ENCODE results near the gene SLC9A2. TPM values are rescaled to one million over a fixed set of nuclear protein-coding genes. Genes with fewer than 3 reads are reported as not detected.

SLC9A2 gene
- total RNA-seq, 1 donor: not detected

DNA sequence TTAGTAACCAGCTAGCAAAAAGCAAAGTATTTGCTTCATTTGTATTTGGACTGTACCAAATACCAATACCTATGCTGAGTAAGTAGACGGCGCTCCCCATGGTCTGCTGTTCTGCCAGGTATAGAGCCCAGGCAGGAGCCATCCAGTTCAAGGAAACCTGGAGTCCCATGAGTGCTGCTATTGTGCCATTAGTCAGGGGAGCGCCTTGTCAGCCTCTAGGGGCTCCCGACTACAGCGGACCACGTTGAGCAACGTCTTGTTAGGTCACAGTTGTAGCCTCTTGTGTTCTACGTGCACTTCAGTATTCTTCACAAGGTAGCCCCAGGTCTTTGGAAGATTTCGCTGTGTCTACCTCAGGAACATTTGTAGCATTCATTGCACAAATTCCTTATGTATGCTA lies 21.6 kb upstream of the SLC9A2 start:
- no peak for DNase-seq (ENCODE audit: low read depth)
- no peak overlapping the region for H3K4me3 ChIP-seq (ENCODE audit: low read depth, low read length)
- TF ChIP-seq CTCF (IDR thresholded peaks at IDR 0.05; ENCODE audit: insufficient read depth, low read depth, low read length): no peak

DNA sequence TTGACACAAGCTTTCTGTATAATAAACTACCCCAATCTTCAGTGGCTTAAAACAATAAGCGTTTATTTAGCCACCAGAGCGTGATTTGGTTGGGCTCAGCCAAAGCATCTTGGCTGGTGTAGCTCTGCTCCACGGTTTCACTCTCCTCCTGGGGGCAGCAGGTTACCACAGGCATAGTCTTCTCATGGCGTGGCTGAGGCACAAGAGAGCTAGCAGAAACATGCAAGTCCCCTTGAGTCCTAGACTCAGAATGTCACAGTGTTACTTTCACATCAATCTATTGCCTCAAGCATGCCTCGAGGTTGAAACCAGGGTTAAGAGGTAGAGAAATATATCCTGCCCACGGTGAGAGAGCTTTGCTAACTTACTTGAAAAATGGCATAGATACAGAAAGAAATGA lies 19.9 kb upstream of the SLC9A2 start:
- no peak for DNase-seq (ENCODE audit: low read depth)
- TF ChIP-seq CTCF (IDR thresholded peaks at IDR 0.05; ENCODE audit: insufficient read depth, low read depth, low read length): no peak
- H3K4me3 ChIP-seq (ENCODE audit: low read depth, low read length): no peak overlapping the region

DNA sequence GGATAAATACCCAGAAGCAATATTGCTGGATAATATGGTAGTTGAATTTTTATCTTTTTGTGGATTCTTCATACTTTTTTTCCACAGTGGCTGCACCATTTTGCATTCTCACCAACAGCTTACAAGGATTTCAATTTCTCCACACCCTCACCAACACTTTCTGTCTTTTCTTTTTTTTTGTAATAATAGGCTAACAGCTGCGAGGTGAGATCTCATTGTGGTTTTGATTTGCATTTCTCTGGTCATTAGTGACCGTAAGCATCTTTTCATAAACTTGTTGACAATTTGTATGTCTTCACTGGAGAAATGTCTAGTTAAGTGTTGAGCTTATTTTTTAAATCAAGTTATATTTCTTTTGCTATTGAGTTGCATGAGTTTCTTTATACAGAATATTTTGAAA lies 17.6 kb upstream of the SLC9A2 start:
- TF ChIP-seq CTCF (IDR thresholded peaks at IDR 0.05; ENCODE audit: insufficient read depth, low read depth, low read length): no peak
- H3K4me3 ChIP-seq (ENCODE audit: low read depth, low read length): no peak overlapping the region
- no peak for DNase-seq (ENCODE audit: low read depth)

DNA sequence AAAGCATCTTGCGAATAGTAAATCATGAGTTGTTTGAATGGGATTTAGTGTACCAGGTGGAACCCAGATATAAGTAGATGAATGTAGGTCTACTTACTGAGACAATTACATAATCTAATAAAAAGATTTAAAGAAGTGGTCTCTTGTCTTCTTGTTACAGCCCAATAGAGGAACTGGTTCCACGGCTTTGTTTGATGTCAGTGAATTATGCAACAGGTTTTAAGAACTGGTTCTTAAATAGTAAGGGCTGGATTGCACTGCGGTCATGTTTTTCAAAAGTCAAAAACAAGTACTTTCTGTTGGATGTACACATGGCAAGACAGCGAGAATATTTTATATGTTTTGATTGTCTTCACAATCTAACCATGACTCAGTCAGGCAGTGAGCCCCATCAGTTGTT lies 15.4 kb upstream of the SLC9A2 start:
- TF ChIP-seq CTCF (IDR thresholded peaks at IDR 0.05; ENCODE audit: insufficient read depth, low read depth, low read length): no peak
- DNase-seq (ENCODE audit: low read depth): no peak
- H3K4me3 ChIP-seq (ENCODE audit: low read depth, low read length): no peak overlapping the region

GRCh38 chr2:102604769-102605168 lies 14.6 kb upstream of the SLC9A2 start:
- no peak overlapping the region for H3K4me3 ChIP-seq (ENCODE audit: low read depth, low read length)
- DNase-seq (ENCODE audit: low read depth): no peak

GRCh38 chr2:102606353-102606752 lies 13.0 kb upstream of the SLC9A2 start:
- TF ChIP-seq CTCF (IDR thresholded peaks at IDR 0.05; ENCODE audit: insufficient read depth, low read depth, low read length): no peak
- H3K4me3 ChIP-seq (ENCODE audit: low read depth, low read length): no peak overlapping the region
- peak; percentile 41 for DNase-seq (ENCODE audit: low read depth)

More at GRCh38 chr2:102604769-102605168, 14.6 kb upstream of the SLC9A2 start:
- no peak for TF ChIP-seq CTCF (IDR thresholded peaks at IDR 0.05; ENCODE audit: insufficient read depth, low read depth, low read length)
